Naive thymus-derived CD8-positive, alpha-beta T cell (primary cell): ENCODE data around the gene SYNJ1. TPM values are rescaled to one million over a fixed set of nuclear protein-coding genes. Genes with fewer than 3 reads are reported as not detected.
A peak's percentile ranks its signal among the peaks of the same experiment; 100 is the strongest.
"Not testable (repeated sequence)": the region's sequence is repeated elsewhere in the genome, so short reads cannot be mapped to it uniquely, and the experiment has no call there.

Source experiments
- ATAC-seq, 2 donors: fragments of 150-1000 bp; cut with Tn5 transposase in 1 of 2; sonication (Bioruptor Pico), chemical (Tn5 transposase) in 1 of 2; 1 replicate in 1 of 2; 2 replicates in 1 of 2; pipeline ENCODE4 v1.10.0; 2021; ENCODE audit warnings: mild to moderate bottlenecking in 2 of 2, moderate library complexity in 2 of 2
- POLR2A ChIA-PET: fragments of 350-600 bp; sonication (Branson Sonifier 250); formaldehyde crosslinking; loops from one replicate; lab custom pipeline; 2021; ENCODE audit warnings: antibody characterized with exemption; lab: Charles Lee
- DNase-seq, 10 donors: peaks; one replicate each; pipeline versions ENCODE4 v3.0.0 to v3.0.0-alpha.2; 2020 to 2022
- H3K27ac Mint-ChIP-seq, 10 donors: one replicate each; pipeline ENCODE4 v1.8.0; 2020 to 2022; ENCODE audit warnings: mild to moderate bottlenecking in 10 of 10, mixed read lengths in 10 of 10, moderate library complexity in 4 of 10, inconsistent platforms in 1 of 10
- H3K27me3 Mint-ChIP-seq, 5 donors: one replicate each; pipeline ENCODE4 v1.8.0; 2021 to 2022; ENCODE audit warnings: mixed read lengths in 5 of 5
- H3K36me3 Mint-ChIP-seq, 3 donors: one replicate each; pipeline ENCODE4 v1.8.0; 2020 to 2022; ENCODE audit warnings: mixed read lengths in 3 of 3, mild to moderate bottlenecking in 2 of 3, inconsistent platforms in 1 of 3
- H3K4me1 Mint-ChIP-seq, 4 donors: one replicate each; pipeline ENCODE4 v1.8.0; 2021 to 2022; ENCODE audit warnings: mixed read lengths in 4 of 4
- H3K4me3 Mint-ChIP-seq, 10 donors: one replicate each; pipeline ENCODE4 v1.8.0; 2020 to 2022; ENCODE audit warnings: mild to moderate bottlenecking in 10 of 10, mixed read lengths in 10 of 10, moderate library complexity in 6 of 10, inconsistent platforms in 1 of 10
- H3K9me3 Mint-ChIP-seq, 9 donors: one replicate each; pipeline ENCODE4 v1.8.0; 2020 to 2022; ENCODE audit warnings: mixed read lengths in 9 of 9, mild to moderate bottlenecking in 3 of 9, inconsistent platforms in 1 of 9, moderate library complexity in 1 of 9
- polyA plus RNA-seq, 3 donors: library from polyadenylated mRNA; unstranded; fragments of 300-500 nt; fragmentation: Illumina TruSeq; gene quantifications; one replicate each; pipeline ENCODE4 v1.2.3, GENCODE V29; 2021
- total RNA-seq, 8 experiments: library from RNA in 2 of 8; stranded (reverse) in 2 of 8; gene quantifications; one replicate each; pipeline ENCODE4 v1.2.3 and lab custom pipeline; 2021 to 2026

SYNJ1 gene
- total and polyA plus RNA-seq, 5 experiments from 2014 or later, result 2.5 to 20.8 (median 8.0) TPM

DNA sequence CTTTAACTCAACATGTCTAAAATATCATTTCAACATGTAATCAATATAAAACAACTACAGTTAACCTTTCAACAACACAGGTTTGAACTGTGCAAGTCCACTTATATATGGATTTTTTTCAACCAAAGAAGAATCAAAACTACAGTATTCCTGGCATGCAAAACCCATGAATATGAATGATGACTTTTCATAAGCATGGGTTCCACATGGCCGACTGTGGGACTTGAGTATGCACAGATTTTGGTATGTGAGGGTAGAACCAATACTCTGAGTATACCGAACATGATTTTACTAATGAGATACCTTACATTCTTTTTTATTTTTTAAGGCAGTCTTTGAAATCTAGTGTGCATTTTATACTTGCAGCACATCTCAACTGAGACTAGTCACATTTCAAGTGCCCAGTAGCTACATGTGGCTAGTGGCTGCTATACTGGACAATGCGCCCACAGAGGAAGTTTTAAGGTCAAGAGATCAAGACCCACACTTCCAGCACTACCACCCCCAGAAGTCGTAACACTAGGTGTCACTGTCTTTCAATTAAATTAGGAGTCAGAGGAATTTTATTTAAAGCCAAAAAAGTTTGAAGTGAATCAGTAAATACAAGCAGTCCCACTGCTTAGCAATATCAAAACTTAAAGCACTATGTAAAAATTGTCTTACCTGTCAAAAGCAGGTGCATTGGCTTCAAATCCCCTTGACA, 40.0 kb downstream of the SYNJ1 start:
- no peaks in the 10 kb centered on the region for H3K9me3 Mint-ChIP-seq
- no peak overlapping the region for H3K27ac Mint-ChIP-seq

DNA sequence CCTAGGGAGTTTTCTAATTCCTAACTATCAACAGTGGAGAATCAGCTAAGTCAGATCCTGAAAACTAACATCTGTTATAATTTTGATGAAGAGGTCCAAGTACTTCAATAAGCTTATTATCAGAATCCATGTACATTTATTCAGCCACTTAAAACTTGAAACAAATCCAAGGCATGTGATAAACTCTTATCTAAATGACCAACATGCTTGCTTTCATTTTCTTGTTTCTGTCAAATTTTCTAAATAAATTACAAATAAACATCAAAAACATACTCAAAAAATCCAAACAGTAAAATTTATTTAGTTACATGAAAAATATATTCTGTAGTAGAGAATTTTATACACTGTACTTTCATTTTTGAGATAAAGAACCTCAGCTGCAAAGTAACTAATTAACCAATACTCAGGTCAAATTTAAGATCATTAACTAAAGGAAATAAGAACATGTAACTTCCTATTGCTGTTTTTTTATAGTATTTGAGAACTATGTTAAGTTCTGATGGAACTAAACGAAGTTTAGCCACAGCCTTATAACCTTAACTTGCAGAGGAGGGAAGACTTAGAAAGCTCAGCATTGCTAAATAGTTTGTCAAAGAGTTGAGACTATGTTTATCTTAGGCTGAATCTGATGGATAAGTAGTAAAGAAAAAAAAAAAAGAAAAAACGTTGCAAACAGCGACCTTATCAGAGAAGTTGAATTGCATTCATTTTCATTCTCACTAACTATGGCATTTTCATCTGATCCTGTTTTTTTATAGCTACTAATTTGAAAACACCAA, 44.9 kb downstream of the SYNJ1 start:
- ATAC-seq (no peak), DNase-seq (no peak)
- Mint-ChIP-seq H3K36me3 (peaks cover 3 to 68% (median 8%) of the 10 kb centered on the region in 3 donors), H3K27me3 (no peaks in the 10 kb centered on the region), H3K27ac (peak overlapping the region in 1 of 10 donors; percentile 46), H3K4me3 (no peak overlapping the region), H3K9me3 (no peaks in the 10 kb centered on the region), H3K4me1 (no peaks in the 10 kb centered on the region)
- POLR2A ChIA-PET, result no interaction called here

More for the DNA sequence above, 40.0 kb downstream of the SYNJ1 start:
- Mint-ChIP-seq H3K4me1 (no peaks in the 10 kb centered on the region), H3K4me3 (no peak overlapping the region), H3K27me3 (no peaks in the 10 kb centered on the region), H3K36me3 (peaks cover 0 to 78% (median 7%) of the 10 kb centered on the region in 3 donors)
- no peak for ATAC-seq
- POLR2A ChIA-PET, result interaction anchor here (0.6 kb wide), 1 partner anchor 84 kb away, joined by 6 read pairs; the partner anchor contains the start of gene PAXBP1
- peak in 1 of 10 donors; percentile 1 for DNase-seq

DNA sequence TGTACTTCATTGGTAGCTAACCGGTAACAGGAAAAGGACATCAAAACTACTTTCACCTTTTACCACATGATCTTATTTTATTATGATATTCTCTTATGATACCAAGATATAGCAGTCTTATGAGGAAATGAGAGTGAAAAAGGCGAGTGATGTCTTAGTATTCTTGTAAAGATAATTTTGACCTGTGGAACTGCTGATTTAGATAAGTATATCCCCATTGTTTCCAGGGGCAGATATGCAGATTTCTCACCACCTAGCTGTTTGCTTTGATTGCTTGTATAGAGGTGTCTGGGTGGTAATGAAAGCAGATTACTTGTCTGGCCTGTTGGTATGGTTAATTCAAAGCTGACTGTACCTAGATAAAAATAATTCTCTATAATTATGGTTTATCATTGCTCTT, 53.1 kb downstream of the SYNJ1 start:
- Mint-ChIP-seq H3K4me3 (no peak overlapping the region), H3K27me3 (no peaks in the 10 kb centered on the region), H3K27ac (no peak overlapping the region), H3K9me3 (no peaks in the 10 kb centered on the region), H3K36me3 (peaks cover 8 to 68% (median 23%) of the 10 kb centered on the region in 3 donors), H3K4me1 (peaks cover 0 to 2% (median 0%) of the 10 kb centered on the region in 4 donors)
- DNase-seq (no peak), ATAC-seq (no peak)
- POLR2A ChIA-PET, result interaction anchor here (0.6 kb wide), 1 partner anchor 587 kb away, joined by 3 read pairs; no protein-coding TSS in a partner anchor

DNA sequence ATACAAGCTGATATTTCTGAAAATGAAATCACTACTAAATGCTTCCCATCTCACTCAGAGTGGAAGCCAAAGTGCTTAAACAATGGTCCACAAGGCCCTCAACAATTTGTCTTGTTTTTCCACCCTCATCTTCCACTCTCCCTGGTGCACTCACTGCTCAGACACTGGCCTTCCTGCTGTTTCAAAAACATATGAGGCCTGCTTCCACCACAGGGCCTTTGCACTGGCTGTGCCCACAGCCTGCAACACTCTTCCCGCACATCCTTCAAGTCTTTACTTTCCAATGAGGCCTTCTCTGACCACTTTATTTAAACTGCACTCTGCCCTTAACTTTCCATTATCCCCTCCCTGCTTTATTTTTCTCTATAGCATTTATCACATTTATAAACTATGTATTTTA, 53.8 kb downstream of the SYNJ1 start:
- H3K27me3 Mint-ChIP-seq, result no peaks in the 10 kb centered on the region
- peaks cover 8 to 68% (median 26%) of the 10 kb centered on the region in 3 donors for H3K36me3 Mint-ChIP-seq
- no peaks in the 10 kb centered on the region for H3K9me3 Mint-ChIP-seq
- ATAC-seq (no peak), DNase-seq (no peak)
- peak overlapping the region in 2 of 10 donors; percentile 37 to 86 for H3K27ac Mint-ChIP-seq
- H3K4me3 Mint-ChIP-seq, result no peak overlapping the region
- H3K4me1 Mint-ChIP-seq, result peaks cover 0 to 2% (median 0%) of the 10 kb centered on the region in 4 donors
- POLR2A ChIA-PET, result interaction anchor here (0.9 kb wide), 1 partner anchor 24 kb away, joined by 4 read pairs; no protein-coding TSS in a partner anchor

DNA sequence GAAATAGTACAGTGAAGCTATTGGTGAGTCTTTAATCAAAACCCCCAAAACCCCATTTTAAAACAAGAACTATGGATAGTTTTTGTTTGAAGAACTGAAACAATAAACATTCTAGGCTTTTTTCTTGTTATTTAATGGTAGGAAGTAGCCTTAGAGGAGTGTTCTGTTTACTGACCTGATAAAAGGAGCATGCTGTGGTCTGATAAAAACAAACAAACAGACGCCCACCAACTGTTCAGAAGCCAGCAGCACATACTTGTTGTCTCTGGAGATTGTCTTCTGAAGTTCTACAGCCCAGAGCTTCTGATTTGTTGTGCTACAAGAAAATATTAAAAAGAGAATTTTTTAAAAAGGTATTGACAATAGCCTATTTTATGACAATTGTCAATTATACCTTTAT, 61.6 kb downstream of the SYNJ1 start:
- POLR2A ChIA-PET, result no interaction called here
- no peak for ATAC-seq
- DNase-seq, result no peak
- Mint-ChIP-seq H3K4me3 (no peak overlapping the region), H3K4me1 (no peaks in the 10 kb centered on the region), H3K36me3 (peaks cover 35 to 84% (median 70%) of the 10 kb centered on the region in 3 donors), H3K9me3 (peaks cover 0 to 29% (median 16%) of the 10 kb centered on the region in 9 donors), H3K27me3 (no peaks in the 10 kb centered on the region), H3K27ac (no peak overlapping the region)

DNA sequence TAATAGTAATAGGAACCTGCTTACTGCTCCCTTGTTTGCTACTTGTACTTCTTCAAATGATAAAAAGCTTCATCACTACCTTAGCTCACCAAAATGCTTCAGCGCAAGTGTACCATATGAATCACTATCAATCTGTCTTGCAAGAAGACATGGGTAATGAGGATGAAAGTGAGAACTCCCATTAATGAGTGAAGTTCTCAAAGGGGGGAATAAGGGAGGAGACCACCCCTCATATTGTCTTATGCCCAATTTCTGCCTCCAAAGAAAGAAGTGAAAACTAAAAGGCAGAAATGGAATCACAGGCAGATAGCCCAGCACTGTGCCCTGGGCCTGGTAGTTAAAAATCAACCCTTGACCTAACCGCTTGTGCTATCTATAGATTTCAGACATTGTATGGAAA, 63.7 kb downstream of the SYNJ1 start:
- ATAC-seq, POLR2A ChIA-PET, H3K27ac Mint-ChIP-seq, H3K4me1 Mint-ChIP-seq, H3K4me3 Mint-ChIP-seq, H3K27me3 Mint-ChIP-seq, DNase-seq: not testable (repeated sequence)
- H3K36me3 Mint-ChIP-seq, result peaks cover 35 to 89% (median 65%) of the 10 kb centered on the region in 3 donors
- peaks cover 0 to 29% (median 16%) of the 10 kb centered on the region in 9 donors for H3K9me3 Mint-ChIP-seq

DNA sequence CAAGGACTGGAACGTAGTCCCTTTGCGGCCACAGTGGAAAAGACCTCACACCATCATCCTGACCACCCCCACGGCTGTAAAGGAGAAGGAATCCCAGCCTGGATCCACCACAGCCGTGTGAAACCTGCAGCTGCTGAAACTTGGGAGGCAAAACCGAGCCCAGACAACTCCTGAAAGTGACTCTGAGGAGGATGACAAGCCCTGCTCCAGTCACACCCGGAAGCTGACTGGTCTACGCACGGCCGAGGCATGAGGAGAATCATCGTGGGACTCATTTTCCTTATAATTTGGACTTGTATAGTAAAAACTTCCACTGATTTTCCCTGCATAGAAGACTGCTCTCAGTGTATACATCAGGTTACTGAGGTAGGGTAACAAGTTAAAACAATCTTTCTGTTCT, 65.8 kb downstream of the SYNJ1 start:
- ATAC-seq, POLR2A ChIA-PET, H3K4me3 Mint-ChIP-seq, H3K4me1 Mint-ChIP-seq, H3K27ac Mint-ChIP-seq, DNase-seq, H3K27me3 Mint-ChIP-seq: not testable (repeated sequence)
- H3K36me3 Mint-ChIP-seq, result peaks cover 30 to 91% (median 62%) of the 10 kb centered on the region in 3 donors
- H3K9me3 Mint-ChIP-seq, result peaks cover 0 to 29% (median 11%) of the 10 kb centered on the region in 9 donors

DNA sequence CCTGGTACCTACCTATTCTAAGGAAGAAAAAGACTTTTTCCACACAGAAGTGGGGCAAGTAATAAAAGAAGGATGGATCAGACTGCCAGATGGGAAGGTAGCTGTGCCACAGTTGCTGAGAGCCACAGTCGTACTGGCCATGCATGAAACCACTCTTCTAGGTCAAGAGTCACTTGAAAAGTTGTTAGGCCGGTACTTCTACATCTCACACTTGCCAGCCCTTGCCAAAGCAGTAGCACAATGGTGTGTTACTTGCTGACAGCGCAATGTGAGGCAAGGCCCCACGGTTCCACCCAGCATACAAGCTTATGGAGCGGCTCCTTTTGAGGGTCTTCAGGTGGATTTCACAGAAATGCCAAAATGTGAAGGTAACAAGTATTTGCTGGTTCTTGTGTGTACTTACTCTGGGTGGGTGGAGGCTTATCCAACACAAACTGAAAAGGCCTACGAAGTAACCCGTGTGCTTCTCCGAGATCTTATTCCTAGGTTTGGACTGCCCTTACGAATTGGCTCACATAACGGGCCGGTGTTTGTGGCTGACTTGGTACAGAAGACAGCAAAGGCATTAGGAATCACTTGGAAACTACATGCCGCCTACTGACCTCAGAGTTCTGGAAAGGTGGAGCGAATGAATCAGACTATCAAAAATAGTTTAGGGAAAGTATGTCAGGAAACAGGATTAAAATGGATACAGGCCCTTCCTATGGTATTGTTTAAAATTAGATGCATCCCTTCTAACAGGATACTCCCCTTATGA, 66.6 kb downstream of the SYNJ1 start:
- H3K27ac Mint-ChIP-seq, DNase-seq, H3K4me3 Mint-ChIP-seq, H3K4me1 Mint-ChIP-seq, POLR2A ChIA-PET, ATAC-seq, H3K27me3 Mint-ChIP-seq: not testable (repeated sequence)
- Mint-ChIP-seq H3K9me3 (peaks cover 0 to 29% (median 11%) of the 10 kb centered on the region in 9 donors), H3K36me3 (peaks cover 30 to 94% (median 66%) of the 10 kb centered on the region in 3 donors)

DNA sequence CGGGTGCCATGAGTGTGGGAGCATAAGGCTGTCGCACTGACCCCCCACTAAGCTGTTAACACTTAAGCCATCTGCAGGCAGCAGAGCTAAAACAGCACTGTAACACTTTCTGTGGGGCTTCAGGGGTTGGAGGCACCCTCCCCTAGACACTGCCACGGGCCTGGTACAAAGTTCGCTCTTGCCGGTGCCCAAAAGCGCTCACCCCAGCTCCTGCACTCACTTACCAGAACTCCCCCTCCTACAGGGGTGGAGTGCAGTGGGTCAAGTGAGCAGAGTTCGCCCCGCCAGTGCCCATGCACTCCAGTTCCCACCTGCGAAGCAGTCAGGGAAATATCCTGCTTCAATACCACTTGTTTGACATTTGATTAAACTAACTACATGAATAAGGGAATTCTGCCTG, 69.3 kb downstream of the SYNJ1 start:
- H3K27ac Mint-ChIP-seq, result peak overlapping the region in 2 of 10 donors; percentile 15 to 31
- POLR2A ChIA-PET, result no interaction called here

DNA sequence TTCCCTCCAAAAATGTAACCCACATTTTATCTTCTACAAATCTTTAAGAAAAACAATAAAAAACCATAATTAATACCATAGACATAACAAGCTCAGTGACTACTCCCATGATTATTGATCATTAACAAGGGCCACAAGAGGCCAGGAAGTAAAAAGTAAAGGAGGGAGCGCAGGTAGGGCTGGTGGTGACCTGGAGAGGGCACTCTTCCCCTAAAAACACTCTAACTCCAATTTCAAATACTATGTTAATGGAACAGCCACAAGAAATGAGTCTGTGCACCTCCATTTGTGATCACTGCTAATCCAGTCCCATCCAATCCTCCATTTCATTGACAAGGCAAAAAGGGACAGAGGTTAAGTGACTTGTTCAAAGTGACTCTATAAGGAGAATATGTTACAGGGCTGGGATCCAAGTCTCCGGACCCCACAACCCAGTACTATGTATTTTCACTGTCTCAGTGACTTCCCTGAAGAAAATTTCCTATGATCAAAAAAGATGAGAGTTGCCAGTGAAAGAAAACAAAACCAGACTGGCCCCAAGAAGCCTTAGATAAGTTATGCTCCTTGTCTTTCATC, 74.4 kb downstream of the SYNJ1 start:
- POLR2A ChIA-PET, result no interaction called here
- H3K36me3 Mint-ChIP-seq, result peaks cover 0 to 70% (median 18%) of the 10 kb centered on the region in 3 donors
- H3K9me3 Mint-ChIP-seq, result no peaks in the 10 kb centered on the region
- DNase-seq, result peak in 5 of 10 donors; percentile 5 to 40 (median 12)
- peak; percentile 58 for ATAC-seq
- H3K4me1 Mint-ChIP-seq, result peaks cover 0 to 2% (median under 1%) of the 10 kb centered on the region in 4 donors
- no peak overlapping the region for H3K4me3 Mint-ChIP-seq
- no peaks in the 10 kb centered on the region for H3K27me3 Mint-ChIP-seq
- peak overlapping the region in 1 of 10 donors; percentile 18 for H3K27ac Mint-ChIP-seq

More for the DNA sequence above, 69.3 kb downstream of the SYNJ1 start:
- no peak for ATAC-seq
- Mint-ChIP-seq H3K27me3 (no peaks in the 10 kb centered on the region), H3K36me3 (peaks cover 3 to 88% (median 43%) of the 10 kb centered on the region in 3 donors), H3K4me3 (no peak overlapping the region), H3K4me1 (peaks cover 0 to 1% (median 0%) of the 10 kb centered on the region in 4 donors), H3K9me3 (peaks cover 0 to 5% (median 0%) of the 10 kb centered on the region in 9 donors)
- DNase-seq, result no peak

DNA sequence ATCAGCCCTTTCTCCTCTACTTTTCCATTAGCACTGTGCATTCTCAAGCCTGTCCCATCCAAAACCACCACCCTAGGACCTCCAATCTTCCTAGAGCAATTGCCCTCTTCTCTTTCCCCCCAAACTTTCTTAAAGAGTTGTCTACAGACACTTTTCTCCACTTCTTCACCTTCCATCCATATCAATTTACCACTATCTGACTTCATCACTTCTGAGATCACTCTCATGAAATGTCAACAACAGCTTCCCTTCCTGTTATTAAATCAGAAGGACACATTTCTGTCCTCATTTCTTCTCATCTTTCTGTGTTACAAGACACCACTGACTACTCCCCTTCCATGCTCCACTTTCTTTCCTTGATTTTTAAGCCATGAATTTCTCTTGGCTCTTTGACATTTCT, 79.6 kb downstream of the SYNJ1 start:
- POLR2A ChIA-PET, result no interaction called here
- H3K4me3 Mint-ChIP-seq, result no peak overlapping the region
- H3K27ac Mint-ChIP-seq, result no peak overlapping the region
- no peaks in the 10 kb centered on the region for H3K27me3 Mint-ChIP-seq
- ATAC-seq (no peak), DNase-seq (no peak)
- no peaks in the 10 kb centered on the region for H3K9me3 Mint-ChIP-seq
- peaks cover 0 to 2% (median 0%) of the 10 kb centered on the region in 4 donors for H3K4me1 Mint-ChIP-seq
- peaks cover 0 to 55% (median 11%) of the 10 kb centered on the region in 3 donors for H3K36me3 Mint-ChIP-seq
